ENCODE results near the gene EXOC1L.

EXOC1L gene

DNA sequence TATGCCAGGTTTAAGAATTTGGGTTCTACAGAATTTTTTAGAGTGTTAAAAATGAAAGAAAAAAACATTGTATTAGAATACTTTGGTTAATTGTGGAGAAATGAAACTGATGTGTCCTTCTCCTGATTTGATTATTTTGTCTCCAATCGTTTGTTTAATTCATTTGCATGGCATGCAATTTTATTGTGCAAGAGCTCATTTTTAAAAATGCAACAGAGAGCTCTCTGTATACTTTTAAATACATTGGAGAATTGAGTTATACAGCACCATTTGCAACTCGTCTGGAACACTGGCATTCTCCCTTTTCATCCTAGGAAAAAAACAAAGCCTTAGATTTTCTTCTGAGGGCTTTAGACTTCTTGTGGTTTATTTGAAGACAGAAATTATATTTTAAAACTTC is 689 bp downstream of the EXOC1L start:
- no peaks in the 10 kb centered on the region for H3F3A ChIP-seq (ENCODE audit: low read depth)
- H3K79me2 ChIP-seq (ENCODE audit: insufficient read depth, low read length) = no peaks in the 10 kb centered on the region
- no peaks in the 10 kb centered on the region for H3K27me3 ChIP-seq (ENCODE audit: insufficient read depth, low read length, poor library complexity, severe bottlenecking)
- no peaks in the 10 kb centered on the region for H3K9me3 ChIP-seq (ENCODE audit: insufficient read depth, low read depth, low read length)
- no peaks in the 10 kb centered on the region for H3K4me1 ChIP-seq (ENCODE audit: insufficient read depth, low read length, poor library complexity, severe bottlenecking)
- TF ChIP-seq, protein P1, sequence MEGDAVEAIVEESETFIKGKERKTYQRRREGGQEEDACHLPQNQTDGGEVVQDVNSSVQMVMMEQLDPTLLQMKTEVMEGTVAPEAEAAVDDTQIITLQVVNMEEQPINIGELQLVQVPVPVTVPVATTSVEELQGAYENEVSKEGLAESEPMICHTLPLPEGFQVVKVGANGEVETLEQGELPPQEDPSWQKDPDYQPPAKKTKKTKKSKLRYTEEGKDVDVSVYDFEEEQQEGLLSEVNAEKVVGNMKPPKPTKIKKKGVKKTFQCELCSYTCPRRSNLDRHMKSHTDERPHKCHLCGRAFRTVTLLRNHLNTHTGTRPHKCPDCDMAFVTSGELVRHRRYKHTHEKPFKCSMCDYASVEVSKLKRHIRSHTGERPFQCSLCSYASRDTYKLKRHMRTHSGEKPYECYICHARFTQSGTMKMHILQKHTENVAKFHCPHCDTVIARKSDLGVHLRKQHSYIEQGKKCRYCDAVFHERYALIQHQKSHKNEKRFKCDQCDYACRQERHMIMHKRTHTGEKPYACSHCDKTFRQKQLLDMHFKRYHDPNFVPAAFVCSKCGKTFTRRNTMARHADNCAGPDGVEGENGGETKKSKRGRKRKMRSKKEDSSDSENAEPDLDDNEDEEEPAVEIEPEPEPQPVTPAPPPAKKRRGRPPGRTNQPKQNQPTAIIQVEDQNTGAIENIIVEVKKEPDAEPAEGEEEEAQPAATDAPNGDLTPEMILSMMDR (conservative IDR thresholded peaks at IDR 0.05; ENCODE audit: low read length) = no peak
- no peak for TF ChIP-seq EZH2phosphoT487 (IDR thresholded peaks at IDR 0.05; ENCODE audit: borderline replicate concordance)
- H3K4me2 ChIP-seq (ENCODE audit: low read depth, low read length, poor library complexity, severe bottlenecking) = no peak overlapping the region
- no peak overlapping the region for H3K4me3 ChIP-seq (ENCODE audit: low read length, poor library complexity, severe bottlenecking)
- no peaks in the 10 kb centered on the region for H3K9me2 ChIP-seq (replicated peaks; ENCODE audit: low read depth, low read length)
- H3K36me3 ChIP-seq (ENCODE audit: insufficient read depth, low read length) = no peaks in the 10 kb centered on the region
- H2AFZ ChIP-seq (ENCODE audit: low read length) = no peak overlapping the region
- no peaks in the 10 kb centered on the region for H4K20me1 ChIP-seq (ENCODE audit: insufficient read depth, low read length, poor library complexity, severe bottlenecking)
- H3K9ac ChIP-seq (ENCODE audit: low read depth, low read length, poor library complexity, severe bottlenecking) = no peak overlapping the region

DNA sequence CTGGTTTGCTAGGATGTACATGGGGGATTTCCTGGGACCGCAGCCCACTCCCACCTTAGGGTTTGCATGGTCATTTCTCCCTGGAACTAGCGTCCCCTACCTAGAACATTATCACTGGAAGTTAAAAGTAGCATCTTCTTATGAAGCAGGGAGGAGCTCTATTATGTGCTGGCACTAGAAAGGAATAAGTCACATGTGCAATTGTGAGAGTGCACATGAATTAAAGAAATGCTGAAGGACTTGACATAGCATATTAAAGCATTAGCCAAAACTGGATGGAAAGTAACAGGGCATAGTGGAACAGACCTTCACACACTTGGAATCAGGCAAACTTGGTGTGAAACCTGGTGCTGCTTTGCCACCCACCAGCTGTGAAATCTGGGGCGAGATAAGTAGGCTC is 2.7 kb downstream of the EXOC1L start:
- no peaks in the 10 kb centered on the region for H4K20me1 ChIP-seq (ENCODE audit: insufficient read depth, low read length, poor library complexity, severe bottlenecking)
- H3F3A ChIP-seq (ENCODE audit: low read depth) = no peaks in the 10 kb centered on the region
- no peaks in the 10 kb centered on the region for H3K79me2 ChIP-seq (ENCODE audit: insufficient read depth, low read length)
- H3K9me2 ChIP-seq (replicated peaks; ENCODE audit: low read depth, low read length) = no peaks in the 10 kb centered on the region
- no peak overlapping the region for H2AFZ ChIP-seq (ENCODE audit: low read length)
- no peak overlapping the region for H3K4me3 ChIP-seq (ENCODE audit: low read length, poor library complexity, severe bottlenecking)
- no peak overlapping the region for H3K4me2 ChIP-seq (ENCODE audit: low read depth, low read length, poor library complexity, severe bottlenecking)
- no peak overlapping the region for H3K9ac ChIP-seq (ENCODE audit: low read depth, low read length, poor library complexity, severe bottlenecking)
- H3K36me3 ChIP-seq (ENCODE audit: insufficient read depth, low read length) = no peaks in the 10 kb centered on the region
- no peaks in the 10 kb centered on the region for H3K9me3 ChIP-seq (ENCODE audit: insufficient read depth, low read depth, low read length)
- TF ChIP-seq EZH2phosphoT487 (IDR thresholded peaks at IDR 0.05; ENCODE audit: borderline replicate concordance) = no peak
- TF ChIP-seq, protein P1 (conservative IDR thresholded peaks at IDR 0.05; ENCODE audit: low read length) = no peak
- no peaks in the 10 kb centered on the region for H3K4me1 ChIP-seq (ENCODE audit: insufficient read depth, low read length, poor library complexity, severe bottlenecking)
- no peaks in the 10 kb centered on the region for H3K27me3 ChIP-seq (ENCODE audit: insufficient read depth, low read length, poor library complexity, severe bottlenecking)

DNA sequence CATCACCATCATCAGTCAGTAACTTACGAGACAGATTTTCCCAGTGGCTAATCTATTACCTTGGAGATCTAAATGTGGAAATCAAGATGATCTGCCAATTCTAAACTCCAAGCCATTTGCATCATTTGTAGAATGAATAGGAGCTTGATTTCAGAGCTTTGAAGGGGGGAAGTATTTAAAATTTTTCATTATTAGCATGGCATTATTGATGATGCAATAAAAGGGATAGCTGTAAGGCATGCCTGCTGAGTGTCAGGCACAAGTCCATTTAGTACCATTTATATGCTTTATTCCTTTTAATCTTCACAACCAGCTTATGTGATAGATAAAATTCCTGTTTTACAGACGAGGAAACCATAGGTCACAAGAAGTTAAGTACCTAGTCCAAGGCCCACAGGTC is 5.3 kb downstream of the EXOC1L start:
- no peak overlapping the region for H3K4me2 ChIP-seq (ENCODE audit: low read depth, low read length, poor library complexity, severe bottlenecking)
- H3K4me3 ChIP-seq (ENCODE audit: low read length, poor library complexity, severe bottlenecking) = no peak overlapping the region
- no peaks in the 10 kb centered on the region for H3K9me3 ChIP-seq (ENCODE audit: insufficient read depth, low read depth, low read length)
- H3K9ac ChIP-seq (ENCODE audit: low read depth, low read length, poor library complexity, severe bottlenecking) = no peak overlapping the region
- no peak overlapping the region for H2AFZ ChIP-seq (ENCODE audit: low read length)
- H3F3A ChIP-seq (ENCODE audit: low read depth) = no peaks in the 10 kb centered on the region
- no peaks in the 10 kb centered on the region for H3K79me2 ChIP-seq (ENCODE audit: insufficient read depth, low read length)
- TF ChIP-seq EZH2phosphoT487 (IDR thresholded peaks at IDR 0.05; ENCODE audit: borderline replicate concordance) = no peak
- TF ChIP-seq, protein P1 (conservative IDR thresholded peaks at IDR 0.05; ENCODE audit: low read length) = no peak
- no peaks in the 10 kb centered on the region for H3K36me3 ChIP-seq (ENCODE audit: insufficient read depth, low read length)
- no peaks in the 10 kb centered on the region for H4K20me1 ChIP-seq (ENCODE audit: insufficient read depth, low read length, poor library complexity, severe bottlenecking)
- no peaks in the 10 kb centered on the region for H3K27me3 ChIP-seq (ENCODE audit: insufficient read depth, low read length, poor library complexity, severe bottlenecking)
- no peaks in the 10 kb centered on the region for H3K4me1 ChIP-seq (ENCODE audit: insufficient read depth, low read length, poor library complexity, severe bottlenecking)
- H3K9me2 ChIP-seq (replicated peaks; ENCODE audit: low read depth, low read length) = no peaks in the 10 kb centered on the region
